CD14-positive monocyte (primary cell): ENCODE measurements around the gene CENPT. TPM values are rescaled to one million over a fixed set of nuclear protein-coding genes. Genes with fewer than 3 reads are reported as not detected.

Experiments
- DNase-seq, 3 donors: peaks; one replicate each; pipeline ENCODE4 v3.0.0-alpha.2; 2011 to 2022
- H2AFZ ChIP-seq: 2 replicates; pipeline ENCODE4 v1.6.0; 2012; ENCODE audit warnings: mild to moderate bottlenecking, low read depth, low read length, inconsistent platforms; ENCODE audit not compliant: insufficient read depth, poor library complexity, severe bottlenecking
- H3K27ac ChIP-seq, 2 donors: 1 replicate in 1 of 2; 2 replicates in 1 of 2; pipeline ENCODE4 v1.5.1; 2012 to 2013; ENCODE audit warnings: low read length in 2 of 2, control low read depth in 1 of 2, inconsistent platforms in 1 of 2, low read depth in 1 of 2, mild to moderate bottlenecking in 1 of 2
- H3K27me3 ChIP-seq, 2 donors: one replicate each; pipeline versions ENCODE4 v1.6.0 to v1.6.1; 2011 to 2013; ENCODE audit warnings: low read length in 2 of 2; ENCODE audit not compliant: control insufficient read depth in 2 of 2, insufficient read depth in 2 of 2
- H3K36me3 ChIP-seq, 2 donors: replicated peaks in 1 of 2; 1 replicate in 1 of 2; 2 replicates in 1 of 2; pipeline versions ENCODE4 v1.5.1 to v1.6.1; 2012 to 2013; ENCODE audit warnings: low read length in 2 of 2, control low read depth in 1 of 2, inconsistent platforms in 1 of 2, mild to moderate bottlenecking in 1 of 2; ENCODE audit not compliant: insufficient read depth in 2 of 2, control insufficient read depth in 1 of 2
- H3K4me1 ChIP-seq, 2 donors: 1 replicate in 1 of 2; 2 replicates in 1 of 2; pipeline versions ENCODE4 v1.5.1 to v1.6.1; 2012 to 2013; ENCODE audit warnings: low read length in 2 of 2, control low read depth in 1 of 2, inconsistent platforms in 1 of 2, mild to moderate bottlenecking in 1 of 2, moderate library complexity in 1 of 2; ENCODE audit not compliant: insufficient read depth in 2 of 2, control insufficient read depth in 1 of 2
- H3K4me2 ChIP-seq: replicated peaks from 2 replicates; pipeline ENCODE3; 2012; ENCODE audit warnings: low read length, moderate library complexity, mild to moderate bottlenecking; ENCODE audit not compliant: poor library complexity, severe bottlenecking; ENCODE audit errors: extremely low read depth
- H3K4me3 ChIP-seq, 3 experiments: fragments of 200-600 bp in 1 of 3; sonication (generic) in 1 of 3; replicated peaks in 1 of 3; 1 replicate in 2 of 3; 2 replicates in 1 of 3; pipeline ENCODE4 v1.5.1; 2011 to 2013; ENCODE audit warnings: low read length in 3 of 3, mild to moderate bottlenecking in 3 of 3, control low read depth in 2 of 3, low read depth in 2 of 3, inconsistent platforms in 1 of 3, moderate library complexity in 1 of 3
- H3K79me2 ChIP-seq: 2 replicates; pipeline ENCODE4 v1.6.0; 2012; ENCODE audit warnings: mild to moderate bottlenecking, control low read depth, inconsistent platforms, low read length, moderate library complexity; ENCODE audit not compliant: insufficient read depth
- H3K9ac ChIP-seq: 2 replicates; pipeline ENCODE4 v1.6.0; 2017; ENCODE audit warnings: low read length, mild to moderate bottlenecking; ENCODE audit not compliant: insufficient read depth, poor library complexity, severe bottlenecking
- H3K9me3 ChIP-seq, 2 donors: replicated peaks in 1 of 2; 1 replicate in 1 of 2; 2 replicates in 1 of 2; pipeline versions ENCODE4 v1.5.1 to v1.6.1; 2012 to 2013; ENCODE audit warnings: low read length in 2 of 2, control low read depth in 1 of 2; ENCODE audit not compliant: control insufficient read depth in 1 of 2, insufficient read depth in 1 of 2
- H4K20me1 ChIP-seq: 2 replicates; pipeline ENCODE4 v1.6.0; 2012; ENCODE audit warnings: mild to moderate bottlenecking, low read length, control low read depth, moderate library complexity; ENCODE audit not compliant: insufficient read depth
- H3K27ac Mint-ChIP-seq, 7 donors: one replicate each; pipeline ENCODE4 v1.8.0; 2020; ENCODE audit warnings: mild to moderate bottlenecking in 7 of 7, mixed read lengths in 7 of 7, moderate library complexity in 6 of 7, inconsistent platforms in 2 of 7
- H3K27me3 Mint-ChIP-seq, 3 donors: one replicate each; pipeline ENCODE4 v1.8.0; 2021 to 2022; ENCODE audit warnings: low read depth in 3 of 3, mild to moderate bottlenecking in 3 of 3, mixed read lengths in 3 of 3, moderate library complexity in 3 of 3, inconsistent platforms in 1 of 3
- H3K36me3 Mint-ChIP-seq, 2 donors: one replicate each; pipeline ENCODE4 v1.8.0; 2020; ENCODE audit warnings: mixed read lengths in 2 of 2, inconsistent platforms in 1 of 2, mild to moderate bottlenecking in 1 of 2
- H3K4me1 Mint-ChIP-seq: one replicate; pipeline ENCODE4 v1.8.0; 2020; ENCODE audit warnings: mild to moderate bottlenecking, mixed read lengths
- H3K4me3 Mint-ChIP-seq, 2 donors: one replicate each; pipeline ENCODE4 v1.8.0; 2020; ENCODE audit warnings: mild to moderate bottlenecking in 2 of 2, mixed read lengths in 2 of 2, moderate library complexity in 1 of 2
- H3K9me3 Mint-ChIP-seq, 7 donors: one replicate each; pipeline ENCODE4 v1.8.0; 2020 to 2022; ENCODE audit warnings: mixed read lengths in 7 of 7, mild to moderate bottlenecking in 6 of 7, moderate library complexity in 6 of 7, inconsistent platforms in 2 of 7
- CTCF ChIP-seq: fragments of 200-600 bp; IDR thresholded peaks from one replicate; pipeline ENCODE4 v1.8.0; 2022; ENCODE audit warnings: antibody characterized with exemption, mild to moderate bottlenecking
- WGBS: methylation state at CpG from one replicate; pipeline ENCODE4 v1.1.5; 2013; ENCODE audit warnings: missing lambda C conversion rate; ENCODE audit not compliant: insufficient coverage; 5-methylcytosine and 5-hydroxymethylcytosine counted together
- intact Hi-C, 2 donors: fragments of 100-400 bp; cut with micrococcal nuclease; formaldehyde crosslinking; loops; one replicate each; pipeline versions ENCODE4 v1.15.0 to v1.15.1; 2023
- polyA plus RNA-seq, 3 donors: library from polyadenylated mRNA; depleted of rRNA in 1 of 3; unstranded in 2 of 3; stranded (reverse) in 1 of 3; fragments of 300-500 nt in 2 of 3; fragments of >200 nt in 1 of 3; fragmentation: Illumina TruSeq in 2 of 3; gene quantifications; 1 replicate in 2 of 3; 2 replicates in 1 of 3; pipeline ENCODE4 v1.2.3, GENCODE V29; 2012 to 2021

The CENPT gene
- polyA plus RNA-seq, 3 donors = 8.3 to 120 (median 12.4) TPM

- Histone ChIP-seq H3K79me2 (peaks cover 43% of the 10 kb centered on the region), H4K20me1 (peaks cover 32% of the 10 kb centered on the region), H3K36me3 (no peaks in the 10 kb centered on the region), H3K27ac (peak overlapping the region; percentile 37 to 85), H2AFZ (peak overlapping the region; percentile 91), H3K4me3 (peak overlapping the region; percentile 51 to 85 (median 66)), H3K4me2 (peak overlapping the region; percentile 98), H3K4me1 (peaks cover 45 to 53% of the 10 kb centered on the region in 2 donors), H3K27me3 (no peaks in the 10 kb centered on the region), H3K9ac (peak overlapping the region; percentile 66), H3K9me3 (no peaks in the 10 kb centered on the region)
- H3K36me3 Mint-ChIP-seq = peaks cover 4 to 5% of the 10 kb centered on the region in 2 donors
- peak overlapping the region; percentile 94 to 96 for H3K4me3 Mint-ChIP-seq
- peaks cover 0 to 2% (median 1%) of the 10 kb centered on the region in 3 donors for H3K27me3 Mint-ChIP-seq
- peaks cover 43% of the 10 kb centered on the region for H3K4me1 Mint-ChIP-seq
- peak; percentile 11 for TF ChIP-seq CTCF
- WGBS = under 1% methylated on average over 67 of the region's 67 CpGs
- peak; percentile 37 to 51 (median 37) for DNase-seq
- H3K27ac Mint-ChIP-seq = peak overlapping the region; percentile 60 to 93 (median 87)
- intact Hi-C loops = loop anchor here (2.0 to 10.0 kb wide), 2 partner anchors 30 to 178 kb away; partner anchors contain the start of genes ACD (in 1 of the 2), C16orf86 (in 1 of the 2), EDC4 (in 1 of the 2) and ENKD1 (in 1 of the 2)
- H3K9me3 Mint-ChIP-seq = peaks cover 0 to 3% (median 0%) of the 10 kb centered on the region in 7 donors
Observed at GRCh38 chr16:67842509-67843342, 4.8 kb downstream of the CENPT start.

DNA sequence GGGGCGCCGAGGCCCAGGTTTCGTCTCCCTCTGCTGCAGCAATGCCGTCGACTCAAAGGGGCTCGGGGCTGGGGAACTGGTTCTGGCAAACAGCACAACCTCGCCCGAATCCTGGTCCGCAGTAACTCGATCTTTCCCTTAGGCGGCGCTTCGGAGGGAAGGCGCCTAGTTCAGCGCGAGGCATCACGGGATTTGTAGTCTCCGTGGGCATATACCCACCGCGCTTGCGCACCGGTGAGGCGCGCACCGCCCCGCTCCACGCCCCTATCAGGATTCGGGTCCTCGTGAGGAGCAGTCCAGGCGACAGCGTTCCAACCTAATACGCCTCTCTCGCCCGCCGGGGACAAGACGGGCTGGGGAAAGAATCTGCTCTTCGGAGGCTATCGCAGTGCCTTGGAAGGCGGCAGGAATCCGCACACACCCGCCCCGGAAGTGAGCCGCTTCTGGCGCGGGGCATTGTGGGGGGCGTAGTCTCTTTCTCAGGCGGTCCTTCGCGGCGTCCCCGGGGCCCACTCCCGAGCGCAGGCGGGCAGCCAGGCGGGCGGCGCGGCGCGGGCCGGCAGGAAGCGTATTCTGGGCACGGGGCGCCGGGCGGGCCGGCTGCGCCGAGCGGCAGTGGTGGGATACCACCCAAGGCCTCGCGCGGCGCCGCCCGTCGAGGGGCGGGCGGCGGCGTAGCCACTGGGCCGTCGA, 5.5 kb downstream of the CENPT start, which contains the start of gene THAP11:
TSS of gene THAP11 (plus strand) at position 505 of the 693 bp plus-strand sequence. CDS start 235 bp downstream, outside the sequence.
- Histone ChIP-seq H2AFZ (peak within 1 kb of the TSS; percentile 91), H3K36me3 (no peaks in the 10 kb centered on the region), H4K20me1 (peaks cover 27% of the 10 kb centered on the region), H3K27ac (peak within 1 kb of the TSS; percentile 85 to 91), H3K4me2 (peak within 1 kb of the TSS; percentile 98), H3K9ac (peak within 1 kb of the TSS; percentile 66), H3K9me3 (no peaks in the 10 kb centered on the region), H3K79me2 (peaks cover 35% of the 10 kb centered on the region), H3K4me1 (peaks cover 40 to 47% of the 10 kb centered on the region in 2 donors), H3K4me3 (peak within 1 kb of the TSS; percentile 71 to 87 (median 85)), H3K27me3 (no peaks in the 10 kb centered on the region)
- Mint-ChIP-seq H3K4me1 (peaks cover 39% of the 10 kb centered on the region), H3K4me3 (peak within 1 kb of the TSS; percentile 94 to 96), H3K27me3 (peaks cover 1 to 2% (median 1%) of the 10 kb centered on the region in 3 donors), H3K9me3 (peaks cover 0 to 3% (median 0%) of the 10 kb centered on the region in 7 donors), H3K27ac (peak within 1 kb of the TSS; percentile 89 to 99 (median 96)), H3K36me3 (peaks cover 4 to 5% of the 10 kb centered on the region in 2 donors)
- WGBS = under 1% methylated on average over 83 of the region's 83 CpGs
- peak; percentile 91 to 94 (median 91) for DNase-seq
- peak; percentile 83 for TF ChIP-seq CTCF
- intact Hi-C loops = loop anchor here (2.0 to 10.0 kb wide), 2 partner anchors 31 to 177 kb away; partner anchors contain the start of genes ACD (in 1 of the 2), C16orf86 (in 1 of the 2), EDC4 (in 1 of the 2) and ENKD1 (in 1 of the 2)
